ENCODE measurements around the gene PTBP2.

The PTBP2 gene

DNA sequence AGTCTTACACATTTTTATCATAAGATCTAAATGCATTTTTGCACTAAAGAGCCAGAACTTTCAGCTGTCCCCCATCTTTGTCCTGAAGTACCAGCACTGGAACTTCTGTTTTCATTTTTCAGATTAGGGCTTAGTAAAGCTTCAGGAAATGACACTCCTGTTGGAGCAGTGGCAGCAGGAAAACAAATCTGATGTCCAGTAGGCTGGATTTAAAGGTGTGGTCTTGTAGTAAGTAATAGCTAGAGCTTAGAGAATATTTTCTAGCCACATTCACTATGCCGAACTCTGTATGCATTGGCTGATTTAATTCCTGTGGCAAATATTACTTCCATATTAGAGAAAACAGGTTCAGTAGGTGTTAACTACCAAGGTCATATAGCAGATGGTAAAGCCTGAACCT is 103.6 kb downstream of the PTBP2 start:
- no peak for DNase-seq (ENCODE audit: low spot score)

DNA sequence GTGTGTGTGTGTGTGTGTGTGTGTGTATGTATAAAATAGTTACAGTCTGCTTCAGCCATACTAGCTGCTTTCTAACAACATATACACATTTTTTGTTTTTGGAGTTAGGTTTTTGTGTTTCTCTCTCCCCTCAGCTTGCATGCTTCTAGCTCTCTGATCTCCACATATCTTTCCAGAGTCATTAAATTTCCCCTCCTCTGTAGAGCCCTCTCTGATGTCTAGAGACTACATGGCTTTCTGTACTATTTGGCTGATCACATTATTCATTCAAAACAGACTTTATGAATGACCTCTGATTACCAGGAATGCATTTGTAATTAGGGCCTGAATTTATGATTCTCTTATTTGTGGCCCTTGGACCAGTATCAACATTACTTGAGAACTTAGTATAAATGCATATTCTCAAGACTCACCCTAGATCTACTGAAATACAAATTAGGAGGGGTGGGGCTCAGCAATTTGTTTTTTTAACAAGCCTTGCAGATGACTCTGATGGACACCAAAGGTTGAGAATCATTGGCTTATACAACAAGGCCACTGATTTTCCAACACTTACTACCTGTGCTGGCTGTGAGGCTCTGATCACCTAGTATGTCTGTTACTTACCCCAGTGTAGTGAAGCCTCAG is 104.5 kb downstream of the PTBP2 start:
- DNase-seq (ENCODE audit: low spot score) = no peak

DNA sequence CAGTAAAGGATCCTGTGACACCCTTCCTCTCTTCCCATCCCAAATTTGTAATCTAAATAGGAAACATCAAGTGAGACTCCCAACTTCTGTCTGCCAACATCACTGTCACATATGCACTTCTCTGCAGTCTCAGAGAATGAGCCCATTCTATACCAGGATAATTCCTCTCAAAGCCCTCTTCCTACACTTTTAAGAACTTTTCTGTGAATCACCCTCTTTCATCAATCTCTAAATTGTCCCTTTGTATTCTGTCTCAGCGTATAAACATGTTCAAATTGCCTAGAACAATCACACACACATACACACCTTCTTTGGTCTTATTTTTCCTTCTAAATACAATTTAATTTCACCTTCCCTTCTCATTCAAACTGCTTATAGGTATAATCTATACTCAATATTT is 111.8 kb downstream of the PTBP2 start:
- DNase-seq (ENCODE audit: low spot score) = no peak

DNA sequence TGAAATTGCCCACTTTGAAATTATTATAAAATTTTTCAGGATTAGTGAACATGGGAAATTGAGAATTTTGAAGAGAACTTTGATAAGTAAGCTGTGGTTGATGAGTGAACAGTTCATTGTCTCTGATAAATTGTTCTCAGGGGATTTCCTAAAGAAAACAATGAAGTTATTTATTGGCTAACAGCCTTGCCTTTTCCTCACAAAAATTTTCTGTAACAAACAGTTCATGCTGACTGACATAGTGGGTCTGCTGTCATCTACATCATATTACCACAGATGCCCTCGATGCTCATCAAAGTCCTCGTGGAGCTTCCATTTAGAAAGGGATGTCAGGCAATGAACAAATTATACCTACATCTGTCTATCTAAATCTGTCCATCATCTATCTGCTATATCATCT is 113.4 kb downstream of the PTBP2 start:
- DNase-seq (ENCODE audit: low spot score) = no peak

DNA sequence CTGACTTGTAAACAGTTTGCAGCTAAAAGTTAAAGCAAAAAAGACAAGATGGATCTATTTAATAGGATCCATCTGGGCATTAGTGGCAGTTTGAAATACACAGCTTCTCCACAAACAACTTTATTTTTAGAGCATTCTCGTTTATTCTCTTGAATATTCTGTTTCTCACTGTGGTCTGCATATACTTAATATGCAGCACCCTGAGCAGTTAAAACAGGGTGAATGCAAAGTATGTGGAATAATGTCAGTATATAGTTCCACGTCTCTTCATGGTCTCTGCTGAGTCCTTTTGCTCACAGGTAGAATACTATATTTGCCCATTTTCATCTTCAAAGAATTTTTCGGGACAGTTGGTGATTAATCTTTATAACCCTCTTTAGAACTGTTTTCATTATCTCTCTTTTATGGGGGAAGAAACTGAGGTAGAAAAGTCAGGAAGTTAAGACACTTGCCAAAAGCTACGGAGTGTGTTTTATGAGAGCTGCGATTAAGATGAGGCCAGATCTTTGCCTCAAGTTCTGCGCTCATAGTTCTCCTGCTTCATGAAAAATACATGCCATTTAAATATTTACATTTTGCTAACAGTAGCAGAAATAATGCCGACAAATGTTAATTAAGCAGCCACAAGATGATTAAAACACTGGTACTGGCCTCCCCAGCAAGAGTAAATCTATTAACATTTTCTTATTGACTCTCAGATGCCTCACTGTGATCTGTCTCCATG is 115.6 kb downstream of the PTBP2 start:
- no peak for DNase-seq (ENCODE audit: low spot score)

DNA sequence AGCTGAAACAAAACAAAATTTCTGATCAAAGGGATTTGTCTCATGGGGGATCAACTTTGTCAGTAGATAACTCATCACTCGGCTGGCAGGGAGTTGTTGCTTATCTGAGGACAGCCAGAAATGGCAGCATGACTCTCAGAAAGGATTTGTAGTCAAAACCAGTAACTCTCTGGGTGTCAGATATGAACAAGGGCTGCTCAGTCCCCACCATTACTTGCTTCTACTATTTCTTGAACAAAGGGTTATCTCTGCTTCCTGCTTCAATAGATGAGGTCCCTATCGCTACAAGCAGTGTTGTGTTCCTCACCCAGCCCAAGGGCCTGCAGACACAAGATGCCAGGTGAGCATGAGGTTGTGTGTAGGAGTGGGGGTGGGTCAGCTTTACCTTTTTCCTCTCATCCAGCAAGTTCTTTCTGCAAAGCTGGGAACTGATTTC is 116.2 kb downstream of the PTBP2 start:
- DNase-seq (ENCODE audit: low spot score) = no peak

DNA sequence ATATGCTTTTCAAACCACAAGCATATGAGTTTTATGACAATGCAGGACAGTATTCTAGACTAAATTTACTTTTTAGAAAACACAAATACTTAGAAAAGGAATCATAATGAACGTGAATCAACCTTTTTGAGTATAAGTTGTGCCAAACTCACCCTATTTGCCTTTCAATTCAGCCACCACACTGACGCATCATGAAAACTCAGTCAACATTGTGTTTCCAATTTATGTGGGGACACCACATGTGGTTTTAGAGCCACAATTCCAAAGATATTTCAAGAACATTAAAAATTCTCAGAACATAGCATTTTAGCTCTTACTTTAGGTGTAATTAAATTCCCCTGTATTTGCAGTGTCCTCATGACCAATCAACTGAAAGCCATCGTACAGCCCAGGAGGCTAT is 118.8 kb downstream of the PTBP2 start:
- no peak for DNase-seq (ENCODE audit: low spot score)

DNA sequence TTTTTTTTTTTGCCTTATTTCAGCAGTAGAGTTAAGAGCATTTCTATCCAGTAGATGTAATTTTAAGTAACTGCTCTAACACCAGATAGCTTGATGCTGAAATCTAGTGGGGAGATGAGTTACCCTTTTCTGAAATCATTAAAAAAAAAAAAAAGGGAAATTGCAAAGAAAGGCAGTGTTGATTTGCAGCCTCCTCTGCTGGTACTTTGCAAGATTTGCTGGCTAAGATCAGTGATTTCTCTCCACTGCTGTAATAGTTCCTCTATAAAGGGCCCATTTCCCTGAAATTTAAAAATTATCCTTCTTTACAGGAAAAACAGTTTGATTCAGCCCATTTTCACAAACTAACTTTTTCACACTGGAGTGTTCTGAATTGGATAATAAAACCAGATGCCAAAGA is 120.6 kb downstream of the PTBP2 start:
- DNase-seq (ENCODE audit: low spot score) = no peak

DNA sequence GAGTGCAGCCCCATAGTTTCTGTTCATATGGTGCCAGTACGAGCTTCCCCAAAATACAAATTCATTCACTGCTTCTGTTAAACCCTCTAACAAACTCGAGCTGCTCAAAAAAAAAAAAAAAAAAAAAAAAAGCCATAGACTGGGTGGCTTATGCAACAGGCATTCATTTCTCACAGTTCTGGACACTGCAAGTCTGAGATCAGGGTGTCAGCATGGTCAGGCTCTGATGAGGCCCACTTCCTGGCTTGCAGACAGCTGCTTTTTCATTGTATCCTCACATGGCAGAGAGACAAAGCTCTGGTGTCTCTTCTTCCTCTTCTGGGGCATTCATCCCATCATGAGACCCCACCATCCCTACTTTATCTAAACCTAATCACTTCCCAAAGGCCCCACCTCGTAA is 121.6 kb downstream of the PTBP2 start:
- no peak for DNase-seq (ENCODE audit: low spot score)

DNA sequence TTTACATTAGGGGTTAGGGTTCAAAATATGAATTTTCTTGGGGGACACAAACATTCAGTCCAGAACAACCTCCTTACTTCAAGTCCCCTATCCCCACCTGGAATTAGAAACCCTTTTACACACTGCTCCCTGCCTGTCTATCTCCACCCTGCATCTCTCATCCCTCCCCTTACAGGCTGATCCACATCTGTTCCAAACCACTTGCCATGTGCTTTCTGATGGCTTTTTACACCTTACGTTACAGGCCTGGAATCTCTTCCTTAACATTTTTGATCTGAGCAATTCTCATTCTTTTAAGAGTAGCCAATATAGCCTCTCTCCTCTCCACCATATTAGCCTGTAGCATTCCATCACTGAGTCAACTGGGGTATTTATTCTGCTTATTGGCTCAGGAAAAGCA is 122.0 kb downstream of the PTBP2 start:
- no peak for DNase-seq (ENCODE audit: low spot score)

DNA sequence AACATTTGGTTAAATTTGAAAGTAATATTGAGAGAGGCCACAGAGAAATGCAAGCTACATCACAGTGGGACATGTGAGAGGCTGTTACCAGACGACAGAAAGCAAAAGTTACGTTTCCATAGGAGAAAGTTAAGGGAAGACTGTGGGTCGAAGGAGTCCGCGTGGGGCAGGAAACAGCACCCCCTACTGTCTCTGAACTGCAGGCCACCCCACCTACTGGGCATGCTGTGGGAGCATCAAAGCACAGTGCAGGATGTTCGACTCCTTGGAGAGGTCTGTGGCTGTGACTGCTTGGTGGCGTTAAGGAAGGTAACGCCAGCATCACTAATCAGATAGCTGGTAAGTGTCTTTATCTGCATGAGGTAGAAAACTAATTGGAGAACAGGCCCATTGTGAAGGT is 123.9 kb downstream of the PTBP2 start:
- DNase-seq (ENCODE audit: low spot score) = peak; percentile 35

DNA sequence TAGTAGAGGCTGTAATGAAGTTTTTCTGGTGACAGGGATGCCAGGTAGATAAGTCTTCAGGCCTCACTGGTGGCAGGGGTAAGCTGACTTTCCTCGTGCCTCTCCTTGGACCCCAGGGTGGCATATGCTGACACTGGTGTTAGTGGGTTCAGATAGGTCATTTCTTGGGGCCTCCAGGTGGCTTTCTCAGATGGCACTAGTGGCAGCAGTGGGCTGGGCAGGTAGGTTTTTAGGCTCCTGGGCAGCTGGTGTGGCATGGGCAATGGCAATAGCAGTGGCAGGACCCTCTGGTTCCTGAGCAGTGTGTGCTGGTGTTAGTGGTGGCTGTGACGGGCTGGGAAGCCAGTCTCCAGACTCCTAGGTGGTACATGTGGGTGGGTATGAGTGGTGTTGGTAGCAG is 140.3 kb downstream of the PTBP2 start:
- DNase-seq (ENCODE audit: low spot score) = no peak

DNA sequence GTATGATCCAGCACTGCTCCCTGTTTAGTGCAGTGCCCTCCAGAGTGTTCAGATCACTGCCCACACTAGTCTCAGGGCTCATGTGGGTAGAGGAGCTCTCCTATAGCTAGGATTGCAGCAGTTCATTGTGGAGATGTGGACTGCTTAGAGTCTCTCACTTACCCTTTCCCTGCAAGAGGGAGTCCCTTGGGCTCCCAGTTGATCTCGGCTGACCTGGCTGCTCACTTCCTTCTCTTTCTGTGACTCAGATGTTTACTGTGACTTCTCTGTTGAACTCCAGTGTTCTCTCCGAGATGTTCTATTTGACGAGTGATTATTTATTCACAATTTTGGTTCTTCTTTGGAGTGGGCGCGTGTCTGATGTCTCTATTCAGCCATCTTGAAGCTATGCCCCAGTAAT is 141.9 kb downstream of the PTBP2 start:
- no peak for DNase-seq (ENCODE audit: low spot score)

Measured in kidney capillary endothelial cell (primary cell).